ENCODE data around the gene OAS2.
"Not testable (repeated sequence)": the region's sequence is repeated elsewhere in the genome, so short reads cannot be mapped to it uniquely, and the experiment has no call there.

The OAS2 gene

DNA sequence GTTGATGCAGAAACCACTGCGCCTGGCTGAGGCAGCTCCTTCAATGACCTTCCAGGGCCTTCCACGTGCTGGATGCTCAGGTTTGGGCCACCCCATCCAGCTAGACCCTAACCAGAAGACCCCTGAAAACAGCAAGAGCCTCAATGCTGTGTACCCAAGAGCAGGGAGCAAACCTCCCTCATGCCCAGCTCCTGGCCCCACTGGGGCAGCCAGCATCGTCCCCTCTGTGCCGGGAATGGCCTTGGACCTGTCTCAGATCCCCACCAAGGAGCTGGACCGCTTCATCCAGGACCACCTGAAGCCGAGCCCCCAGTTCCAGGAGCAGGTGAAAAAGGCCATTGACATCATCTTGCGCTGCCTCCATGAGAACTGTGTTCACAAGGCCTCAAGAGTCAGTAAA lies 29.5 kb upstream of the OAS2 start:
- no peak for DNase-seq (ENCODE audit: low spot score)

DNA sequence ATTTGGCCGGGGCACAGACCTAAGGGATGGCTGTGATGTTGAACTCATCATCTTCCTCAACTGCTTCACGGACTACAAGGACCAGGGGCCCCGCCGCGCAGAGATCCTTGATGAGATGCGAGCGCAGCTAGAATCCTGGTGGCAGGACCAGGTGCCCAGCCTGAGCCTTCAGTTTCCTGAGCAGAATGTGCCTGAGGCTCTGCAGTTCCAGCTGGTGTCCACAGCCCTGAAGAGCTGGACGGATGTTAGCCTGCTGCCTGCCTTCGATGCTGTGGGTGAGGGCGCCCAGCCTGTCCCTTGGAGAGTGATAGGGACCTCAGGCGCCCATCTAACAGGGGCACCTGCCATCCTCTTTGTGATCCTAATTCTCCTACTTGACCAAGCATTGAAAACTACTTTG lies 27.6 kb upstream of the OAS2 start:
- no peak for DNase-seq (ENCODE audit: low spot score)

DNA sequence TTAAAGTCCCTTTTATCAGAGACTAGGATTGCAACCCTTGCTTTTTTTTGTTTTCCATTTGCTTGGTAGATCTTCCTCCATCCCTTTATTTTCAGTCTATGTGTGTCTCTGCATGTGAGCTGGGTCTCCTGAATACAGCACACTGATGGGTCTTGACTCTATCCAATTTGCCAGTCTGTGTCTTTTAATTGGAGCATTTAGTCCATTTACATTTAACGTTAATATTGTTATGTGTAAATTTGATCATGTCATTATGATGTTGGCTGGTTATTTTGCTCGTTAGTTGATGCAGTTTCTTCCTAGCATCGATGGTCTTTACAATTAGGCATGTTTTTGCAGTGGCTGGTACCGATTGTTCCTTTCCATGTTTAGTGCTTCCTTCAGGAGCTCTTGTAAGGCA lies 21.2 kb upstream of the OAS2 start:
- DNase-seq (ENCODE audit: low spot score): not testable (repeated sequence)

DNA sequence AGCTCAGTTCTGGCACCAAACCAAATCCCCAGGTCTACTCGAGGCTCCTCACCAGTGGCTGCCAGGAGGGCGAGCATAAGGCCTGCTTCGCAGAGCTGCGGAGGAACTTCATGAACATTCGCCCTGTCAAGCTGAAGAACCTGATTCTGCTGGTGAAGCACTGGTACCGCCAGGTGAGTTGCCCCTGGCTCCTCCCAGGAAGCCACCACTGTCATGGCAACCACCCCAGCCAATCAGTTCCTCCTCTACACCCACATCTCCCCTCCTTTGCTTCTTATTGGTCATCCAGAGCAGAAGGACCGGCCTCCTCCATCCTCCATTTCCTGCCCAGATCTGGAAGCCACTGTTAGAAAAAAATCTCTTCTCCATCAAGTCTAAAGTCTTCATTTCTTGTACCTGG lies 17.2 kb upstream of the OAS2 start:
- no peak for DNase-seq (ENCODE audit: low spot score)

DNA sequence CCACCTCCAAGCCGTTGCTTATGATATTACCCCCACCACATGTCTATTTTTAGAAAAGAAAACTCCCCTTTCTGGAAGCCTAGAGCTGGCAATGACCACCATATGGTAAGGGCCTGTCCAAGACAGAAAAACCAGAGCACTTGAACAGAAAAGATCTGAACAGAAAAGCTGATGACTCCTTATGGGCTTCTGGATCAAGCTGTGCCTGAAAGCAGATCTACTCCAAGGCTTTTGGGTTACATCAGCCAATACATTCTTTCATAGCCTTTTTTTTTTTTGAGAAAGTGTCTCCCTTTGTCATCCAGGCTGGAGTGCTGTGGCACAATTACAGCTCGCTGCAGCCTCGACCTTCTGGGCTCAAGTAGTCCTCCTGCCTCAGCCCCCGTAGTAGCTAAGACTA lies 16.8 kb upstream of the OAS2 start:
- DNase-seq (ENCODE audit: low spot score): no peak

DNA sequence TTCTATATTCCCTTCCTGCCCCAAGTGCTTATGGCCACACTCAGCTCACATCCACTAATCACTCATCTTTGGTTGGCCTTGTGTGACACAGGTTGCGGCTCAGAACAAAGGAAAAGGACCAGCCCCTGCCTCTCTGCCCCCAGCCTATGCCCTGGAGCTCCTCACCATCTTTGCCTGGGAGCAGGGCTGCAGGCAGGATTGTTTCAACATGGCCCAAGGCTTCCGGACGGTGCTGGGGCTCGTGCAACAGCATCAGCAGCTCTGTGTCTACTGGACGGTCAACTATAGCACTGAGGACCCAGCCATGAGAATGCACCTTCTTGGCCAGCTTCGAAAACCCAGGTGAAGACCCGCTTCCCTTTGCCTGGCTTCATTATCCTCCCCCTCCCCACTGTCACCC lies 15.8 kb upstream of the OAS2 start:
- DNase-seq (ENCODE audit: low spot score): no peak

DNA sequence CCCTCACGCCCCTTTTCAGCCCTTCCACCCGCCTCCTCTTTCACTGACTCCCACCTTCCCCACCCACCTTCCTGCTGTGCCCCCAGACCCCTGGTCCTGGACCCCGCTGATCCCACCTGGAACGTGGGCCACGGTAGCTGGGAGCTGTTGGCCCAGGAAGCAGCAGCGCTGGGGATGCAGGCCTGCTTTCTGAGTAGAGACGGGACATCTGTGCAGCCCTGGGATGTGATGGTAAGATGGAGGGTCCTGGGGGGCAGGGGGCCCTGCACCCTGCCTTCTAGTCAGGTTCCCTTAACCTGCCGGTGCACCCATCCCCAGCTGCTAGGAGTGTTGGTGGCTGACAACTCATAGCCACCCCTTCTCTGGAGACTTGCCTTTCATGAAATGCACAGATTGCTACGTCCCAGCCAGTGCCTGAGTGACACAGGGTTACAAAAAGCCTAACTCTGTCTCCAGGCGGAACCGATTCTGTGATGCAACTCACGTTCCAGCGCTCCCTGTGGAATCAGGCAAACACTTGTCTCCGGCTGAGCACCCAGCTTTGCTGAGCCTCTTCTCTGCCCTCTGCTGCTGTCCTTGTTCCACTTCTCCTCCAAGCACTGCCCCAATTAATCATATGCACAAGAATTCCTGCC lies 15.0 kb upstream of the OAS2 start:
- DNase-seq (ENCODE audit: low spot score): peak; percentile 46

DNA sequence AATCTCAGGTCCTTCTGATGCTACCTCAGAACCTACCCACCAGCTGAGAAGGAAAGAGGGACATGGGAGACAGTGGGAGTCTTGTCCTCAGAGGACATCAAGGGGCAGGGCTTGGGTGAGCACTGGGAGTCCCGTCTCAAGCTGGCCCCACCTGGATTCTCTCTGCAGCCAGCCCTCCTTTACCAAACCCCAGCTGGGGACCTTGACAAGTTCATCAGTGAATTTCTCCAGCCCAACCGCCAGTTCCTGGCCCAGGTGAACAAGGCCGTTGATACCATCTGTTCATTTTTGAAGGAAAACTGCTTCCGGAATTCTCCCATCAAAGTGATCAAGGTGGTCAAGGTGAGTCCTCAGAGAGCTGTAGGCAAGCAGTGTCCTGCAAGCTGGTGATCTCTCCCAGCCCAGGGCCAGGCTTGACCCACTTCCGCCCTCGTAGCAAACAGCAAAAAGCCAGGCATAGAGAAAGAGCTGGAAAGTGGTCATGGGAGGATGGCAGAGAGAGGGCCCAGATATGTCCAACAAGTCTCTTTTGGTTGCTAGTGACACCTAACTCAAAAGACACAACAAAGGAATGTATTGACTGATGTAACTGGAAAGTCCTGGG lies 14.2 kb upstream of the OAS2 start:
- DNase-seq (ENCODE audit: low spot score): no peak

DNA sequence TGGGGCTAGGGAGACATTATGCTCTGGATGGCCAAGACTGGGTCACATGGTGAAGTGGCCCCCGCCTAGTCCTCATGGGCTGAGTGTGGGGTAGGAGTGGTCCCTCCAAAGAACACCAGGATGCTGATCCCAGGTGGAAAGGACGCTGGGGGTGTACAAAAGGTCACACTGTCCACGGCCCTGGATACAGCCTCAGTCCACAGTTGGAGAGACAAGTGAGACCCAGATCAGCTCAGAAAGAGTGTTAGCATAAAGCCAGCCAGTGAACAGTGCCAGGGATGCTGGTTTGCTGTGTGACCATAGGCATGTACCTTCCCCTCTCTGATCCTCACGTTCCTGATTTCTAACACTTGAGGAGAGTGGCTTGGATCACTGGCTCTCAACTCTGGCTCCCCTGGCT lies 13.4 kb upstream of the OAS2 start:
- DNase-seq (ENCODE audit: low spot score): no peak

DNA sequence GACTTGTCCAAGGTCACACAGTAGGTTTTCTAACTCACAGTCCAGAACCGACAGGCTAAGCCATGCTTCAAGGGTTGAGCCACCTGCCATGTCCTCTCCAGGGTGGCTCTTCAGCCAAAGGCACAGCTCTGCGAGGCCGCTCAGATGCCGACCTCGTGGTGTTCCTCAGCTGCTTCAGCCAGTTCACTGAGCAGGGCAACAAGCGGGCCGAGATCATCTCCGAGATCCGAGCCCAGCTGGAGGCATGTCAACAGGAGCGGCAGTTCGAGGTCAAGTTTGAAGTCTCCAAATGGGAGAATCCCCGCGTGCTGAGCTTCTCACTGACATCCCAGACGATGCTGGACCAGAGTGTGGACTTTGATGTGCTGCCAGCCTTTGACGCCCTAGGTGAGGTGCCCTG lies 12.7 kb upstream of the OAS2 start:
- DNase-seq (ENCODE audit: low spot score): no peak

DNA sequence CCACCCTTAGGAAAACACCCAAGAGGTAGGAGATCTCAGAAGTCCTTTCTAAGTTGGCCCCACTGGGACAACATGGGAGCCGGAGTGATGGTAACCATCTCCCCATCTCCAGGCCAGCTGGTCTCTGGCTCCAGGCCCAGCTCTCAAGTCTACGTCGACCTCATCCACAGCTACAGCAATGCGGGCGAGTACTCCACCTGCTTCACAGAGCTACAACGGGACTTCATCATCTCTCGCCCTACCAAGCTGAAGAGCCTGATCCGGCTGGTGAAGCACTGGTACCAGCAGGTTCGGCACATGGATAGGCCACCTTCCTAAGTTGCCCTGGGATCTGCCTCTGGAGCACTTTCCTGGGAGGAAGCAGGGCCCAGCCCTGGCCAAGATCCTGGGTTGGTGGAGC lies 11.0 kb upstream of the OAS2 start:
- DNase-seq (ENCODE audit: low spot score): no peak

DNA sequence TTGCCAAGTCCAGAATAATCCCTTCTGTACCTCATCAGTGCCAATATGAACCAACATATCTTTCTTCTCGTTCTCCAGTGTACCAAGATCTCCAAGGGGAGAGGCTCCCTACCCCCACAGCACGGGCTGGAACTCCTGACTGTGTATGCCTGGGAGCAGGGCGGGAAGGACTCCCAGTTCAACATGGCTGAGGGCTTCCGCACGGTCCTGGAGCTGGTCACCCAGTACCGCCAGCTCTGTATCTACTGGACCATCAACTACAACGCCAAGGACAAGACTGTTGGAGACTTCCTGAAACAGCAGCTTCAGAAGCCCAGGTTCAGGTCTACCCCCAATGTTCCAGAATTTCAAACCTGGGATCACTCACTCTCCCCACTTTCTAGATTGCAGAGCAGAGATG lies 10.5 kb upstream of the OAS2 start:
- no peak for DNase-seq (ENCODE audit: low spot score)

DNA sequence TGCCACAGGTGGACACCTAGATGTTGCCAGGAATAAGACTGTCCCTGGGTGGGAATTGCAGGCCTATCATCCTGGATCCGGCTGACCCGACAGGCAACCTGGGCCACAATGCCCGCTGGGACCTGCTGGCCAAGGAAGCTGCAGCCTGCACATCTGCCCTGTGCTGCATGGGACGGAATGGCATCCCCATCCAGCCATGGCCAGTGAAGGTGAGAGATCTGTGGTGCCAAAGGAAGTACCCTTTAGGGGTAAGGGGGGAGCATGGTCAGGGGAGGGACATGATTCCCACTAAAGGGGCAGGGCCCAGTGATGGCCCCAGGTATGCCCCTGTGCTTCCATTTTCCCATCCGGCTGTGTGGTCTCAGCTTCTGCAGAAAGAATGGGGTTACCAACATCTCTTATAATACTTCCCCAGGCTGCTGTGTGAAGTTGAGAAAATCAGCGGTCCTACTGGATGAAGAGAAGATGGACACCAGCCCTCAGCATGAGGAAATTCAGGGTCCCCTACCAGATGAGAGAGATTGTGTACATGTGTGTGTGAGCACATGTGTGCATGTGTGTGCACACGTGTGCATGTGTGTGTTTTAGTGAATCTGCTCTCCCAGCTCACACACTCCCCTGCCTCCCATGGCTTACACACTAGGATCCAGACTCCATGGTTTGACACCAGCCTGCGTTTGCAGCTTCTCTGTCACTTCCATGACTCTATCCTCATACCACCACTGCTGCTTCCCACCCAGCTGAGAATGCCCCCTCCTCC lies 8.6 kb upstream of the OAS2 start:
- no peak for DNase-seq (ENCODE audit: low spot score)

DNA sequence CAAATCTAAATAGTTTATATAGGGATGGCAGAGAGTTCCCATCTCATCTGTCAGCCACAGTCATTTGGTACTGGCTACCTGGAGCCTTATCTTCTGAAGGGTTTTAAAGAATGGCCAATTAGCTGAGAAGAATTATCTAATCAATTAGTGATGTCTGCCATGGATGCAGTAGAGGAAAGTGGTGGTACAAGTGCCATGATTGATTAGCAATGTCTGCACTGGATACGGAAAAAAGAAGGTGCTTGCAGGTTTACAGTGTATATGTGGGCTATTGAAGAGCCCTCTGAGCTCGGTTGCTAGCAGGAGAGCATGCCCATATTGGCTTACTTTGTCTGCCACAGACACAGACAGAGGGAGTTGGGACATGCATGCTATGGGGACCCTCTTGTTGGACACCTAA lies 7.9 kb upstream of the OAS2 start:
- no peak for DNase-seq (ENCODE audit: low spot score)

DNA sequence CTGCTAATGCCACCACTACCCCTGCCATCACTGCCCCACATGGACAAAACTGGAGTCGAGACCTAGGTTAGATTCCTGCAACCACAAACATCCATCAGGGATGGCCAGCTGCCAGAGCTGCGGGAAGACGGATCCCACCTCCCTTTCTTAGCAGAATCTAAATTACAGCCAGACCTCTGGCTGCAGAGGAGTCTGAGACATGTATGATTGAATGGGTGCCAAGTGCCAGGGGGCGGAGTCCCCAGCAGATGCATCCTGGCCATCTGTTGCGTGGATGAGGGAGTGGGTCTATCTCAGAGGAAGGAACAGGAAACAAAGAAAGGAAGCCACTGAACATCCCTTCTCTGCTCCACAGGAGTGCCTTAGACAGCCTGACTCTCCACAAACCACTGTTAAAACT lies 7.1 kb upstream of the OAS2 start:
- DNase-seq (ENCODE audit: low spot score): no peak

DNA sequence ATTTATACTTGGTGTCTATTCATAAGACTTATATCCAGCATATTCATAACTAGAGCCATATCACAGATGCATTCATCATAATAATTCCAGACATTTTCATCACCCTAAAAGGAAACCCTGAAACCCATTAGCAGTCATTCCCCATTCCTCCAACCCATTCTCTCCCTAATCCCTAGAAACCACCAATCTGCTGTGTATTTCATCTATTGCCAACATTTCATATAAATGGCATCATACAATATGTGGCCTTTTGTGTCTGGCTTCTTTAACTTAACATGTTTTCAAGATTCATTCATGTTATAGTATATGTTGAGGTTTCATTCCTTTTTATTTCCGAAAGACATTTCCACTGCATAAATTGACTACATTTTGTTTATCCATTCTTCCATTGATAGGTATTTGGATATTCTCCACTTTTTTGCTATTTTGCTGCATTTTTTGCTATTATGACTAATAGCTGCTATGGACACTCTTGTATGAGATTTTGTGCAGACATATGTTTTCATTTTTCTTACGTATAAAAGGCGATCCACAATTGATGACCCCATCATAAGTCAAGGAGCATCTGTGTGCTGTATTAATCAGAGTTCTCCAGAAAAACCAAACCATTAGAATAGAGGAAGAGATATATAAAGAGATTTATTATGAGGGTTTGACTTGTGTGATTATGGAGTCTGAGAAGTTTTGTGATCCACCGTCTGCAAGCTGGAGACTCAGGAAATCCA lies 5.1 kb upstream of the OAS2 start:
- DNase-seq (ENCODE audit: low spot score): no peak

DNA sequence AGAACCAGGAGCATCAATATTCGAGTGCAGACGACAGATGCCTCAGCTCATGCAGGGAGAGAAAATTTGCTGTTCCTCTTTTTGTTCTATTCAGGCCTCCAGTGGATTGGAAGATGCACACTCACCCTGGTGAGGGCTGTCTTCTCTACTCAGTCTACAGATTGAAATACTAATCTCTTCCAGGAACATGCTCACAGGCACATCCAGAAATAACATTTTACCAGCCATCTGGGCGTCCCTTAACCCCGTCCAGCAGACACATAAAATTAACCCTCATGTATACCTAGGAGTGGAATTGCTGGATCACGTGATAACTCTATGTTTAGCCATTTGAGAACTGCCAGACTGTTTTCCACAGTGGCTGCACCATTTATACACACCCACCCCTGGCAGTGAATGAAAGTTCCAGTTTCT lies 4.5 kb upstream of the OAS2 start:
- no peak for DNase-seq (ENCODE audit: low spot score)

DNA sequence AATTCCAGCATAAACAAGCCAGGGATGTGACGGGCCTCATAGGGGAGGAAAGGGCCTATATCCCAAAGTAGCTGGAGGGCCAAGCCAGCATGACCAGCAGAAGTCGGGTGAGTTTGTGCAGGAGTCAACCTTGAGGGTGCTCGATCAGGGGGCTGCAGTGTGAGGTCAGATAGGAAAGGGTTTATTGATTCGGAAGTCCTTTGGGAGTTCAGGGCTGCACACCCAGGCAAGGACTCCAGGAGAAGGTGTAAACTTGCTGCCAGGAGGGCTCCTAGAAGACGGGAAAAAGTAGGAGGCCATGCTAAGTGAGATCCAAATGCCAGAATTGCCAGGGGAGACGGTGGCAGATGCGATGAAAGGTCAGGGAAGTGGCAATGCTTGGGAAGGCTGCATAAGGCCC lies 3.4 kb upstream of the OAS2 start:
- DNase-seq (ENCODE audit: low spot score): no peak

DNA sequence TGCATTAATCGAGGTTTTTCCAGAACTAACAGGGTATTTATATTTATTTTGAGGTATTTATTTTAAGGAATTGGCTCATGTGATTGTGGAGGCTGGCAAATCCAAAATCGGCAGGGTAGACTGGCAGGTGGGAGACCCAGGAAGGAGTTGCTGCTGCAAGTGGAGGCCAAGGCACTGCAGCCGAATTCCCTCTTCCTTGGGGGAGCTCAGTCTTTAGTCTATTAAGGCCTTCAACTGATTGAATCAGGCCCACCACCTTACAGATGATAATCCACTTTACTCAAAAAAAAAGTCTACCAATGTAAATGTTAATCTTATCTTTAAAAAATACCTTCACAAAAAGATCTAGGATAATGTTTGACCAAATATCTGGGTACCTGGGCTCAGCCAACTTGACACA lies 1.2 kb upstream of the OAS2 start:
- DNase-seq (ENCODE audit: low spot score): no peak

DNA sequence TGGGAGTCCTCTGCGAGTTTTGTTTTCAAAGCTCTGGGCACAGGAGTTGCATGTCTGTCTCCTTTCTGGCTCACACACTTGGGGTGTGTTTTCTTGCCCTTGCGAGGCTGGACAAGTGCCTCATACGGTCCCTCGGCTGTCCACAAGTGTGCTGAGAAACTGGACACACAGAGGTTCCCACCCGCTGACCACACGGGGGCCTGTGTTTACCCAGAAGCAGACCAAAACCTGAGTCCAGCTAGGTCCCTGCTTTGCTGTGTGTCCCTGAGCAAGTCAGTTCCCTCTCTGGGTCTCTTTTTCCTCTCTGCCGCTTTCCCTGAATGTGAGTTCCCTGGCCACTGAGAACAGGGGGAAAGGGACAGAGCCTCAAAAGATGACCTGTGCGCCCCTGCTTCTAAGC lies 678 bp upstream of the OAS2 start:
- no peak for DNase-seq (ENCODE audit: low spot score)

DNA sequence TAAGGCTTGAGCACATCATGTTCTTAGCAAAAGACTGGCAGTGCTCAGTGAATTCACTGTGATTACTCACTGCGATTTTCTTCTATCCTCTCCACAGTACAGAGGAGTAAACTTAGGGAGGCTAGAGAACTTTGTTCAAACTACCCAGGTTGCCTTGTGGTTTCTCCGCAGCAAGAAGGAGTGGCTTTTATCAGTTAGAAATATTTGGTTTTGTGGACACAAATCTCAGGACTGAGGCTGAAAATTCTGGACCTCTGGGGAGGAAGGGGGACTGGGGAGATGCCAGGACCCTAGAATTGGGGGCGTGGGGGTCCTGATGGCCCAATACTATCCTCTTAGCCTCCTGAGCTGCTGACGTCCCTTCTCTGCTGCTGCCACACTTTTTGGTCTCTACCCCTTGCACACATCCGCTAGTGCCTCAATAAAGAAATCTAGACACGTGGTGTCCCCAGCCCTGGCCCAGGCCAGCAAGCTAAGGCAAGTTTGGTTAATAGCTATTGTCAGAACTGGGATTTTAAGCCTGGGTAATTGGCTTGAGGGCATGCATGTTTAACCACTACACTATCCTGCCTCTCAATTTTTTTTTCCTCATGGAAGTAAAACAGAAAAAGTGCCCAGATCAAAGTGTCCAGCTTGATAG lies 842 bp downstream of the OAS2 start:
- no peak for DNase-seq (ENCODE audit: low spot score)

DNA sequence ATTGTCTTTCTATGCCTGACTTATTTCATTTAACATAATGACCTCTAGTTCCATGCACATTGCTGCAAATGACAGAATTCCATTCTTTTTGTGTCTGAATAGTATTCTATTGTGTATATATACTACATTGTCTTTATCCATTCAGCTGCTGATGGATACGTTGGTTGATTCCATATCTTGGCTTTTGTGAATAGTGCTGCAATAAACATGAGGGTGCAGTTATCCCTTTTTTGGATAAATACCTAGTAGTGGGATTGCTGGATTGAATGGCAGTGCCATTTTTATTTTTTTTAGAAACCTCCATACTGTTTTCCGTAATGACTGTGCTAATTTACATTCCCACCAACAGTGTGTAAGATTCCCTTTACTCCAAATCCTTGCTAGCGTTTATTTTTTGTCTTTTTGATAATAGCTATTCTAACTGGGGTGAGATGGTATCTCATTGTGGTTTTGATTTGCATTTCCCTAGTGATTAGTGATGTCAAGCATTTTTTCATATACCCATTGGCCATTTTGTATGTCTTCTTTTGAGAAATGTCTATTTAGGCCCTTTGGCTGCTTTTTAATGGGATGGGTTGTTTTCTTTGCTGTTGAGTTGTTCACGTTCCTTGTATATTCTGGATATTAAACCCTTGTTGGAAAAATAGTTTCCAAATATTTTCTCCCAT lies 2.3 kb downstream of the OAS2 start:
- no peak for DNase-seq (ENCODE audit: low spot score)
